Bronchial epithelial cell (primary cell): Measurements from ENCODE around the gene MYBBP1A. TPM values are rescaled to one million over a fixed set of nuclear protein-coding genes. Genes with fewer than 3 reads are reported as not detected.

Source experiments
- DNase-seq: peaks from one replicate; pipeline ENCODE4 v3.0.0-alpha.2; 2010; ENCODE audit warnings: low read depth
- FAIRE-seq: peaks from 2 replicates; lab custom pipeline; 2011; peaks lifted over from hg19 to GRCh38; lab: Jason Lieb, UNC
- H3K27me3 ChIP-seq: 2 replicates; pipeline ENCODE4 v1.5.1; 2011; ENCODE audit warnings: low read length; ENCODE audit not compliant: control insufficient read depth, insufficient read depth
- H3K36me3 ChIP-seq: 2 replicates; pipeline ENCODE4 v1.5.1; 2011; ENCODE audit warnings: low read length; ENCODE audit not compliant: control insufficient read depth, insufficient read depth
- H3K4me3 ChIP-seq: 2 replicates; pipeline ENCODE4 v1.5.1; 2011; ENCODE audit warnings: mild to moderate bottlenecking, low read depth, low read length, control low read depth
- CTCF ChIP-seq: IDR thresholded peaks from 2 replicates; pipeline ENCODE4 v1.5.1; 2011; ENCODE audit warnings: mild to moderate bottlenecking, moderate library complexity, low read length, control low read depth, inconsistent platforms; ENCODE audit not compliant: insufficient read depth, severe bottlenecking
- total RNA-seq: library from RNA; depleted of rRNA; stranded (reverse); fragments of >200 nt; gene quantifications from 2 replicates; pipeline ENCODE4 v1.2.1, GENCODE V29; 2014

MYBBP1A gene
- total RNA-seq, 1 donor from 2014 or later, result 60.6 TPM

- FAIRE-seq, result no peak
- Histone ChIP-seq H3K27me3 (peaks cover 21% of the 10 kb centered on the region), H3K36me3 (no peaks in the 10 kb centered on the region), H3K4me3 (no peak overlapping the region)
- TF ChIP-seq CTCF, result no peak
- no peak for DNase-seq
Observed at GRCh38 chr17:4503283-4504025, 51.7 kb downstream of the MYBBP1A start.

DNA sequence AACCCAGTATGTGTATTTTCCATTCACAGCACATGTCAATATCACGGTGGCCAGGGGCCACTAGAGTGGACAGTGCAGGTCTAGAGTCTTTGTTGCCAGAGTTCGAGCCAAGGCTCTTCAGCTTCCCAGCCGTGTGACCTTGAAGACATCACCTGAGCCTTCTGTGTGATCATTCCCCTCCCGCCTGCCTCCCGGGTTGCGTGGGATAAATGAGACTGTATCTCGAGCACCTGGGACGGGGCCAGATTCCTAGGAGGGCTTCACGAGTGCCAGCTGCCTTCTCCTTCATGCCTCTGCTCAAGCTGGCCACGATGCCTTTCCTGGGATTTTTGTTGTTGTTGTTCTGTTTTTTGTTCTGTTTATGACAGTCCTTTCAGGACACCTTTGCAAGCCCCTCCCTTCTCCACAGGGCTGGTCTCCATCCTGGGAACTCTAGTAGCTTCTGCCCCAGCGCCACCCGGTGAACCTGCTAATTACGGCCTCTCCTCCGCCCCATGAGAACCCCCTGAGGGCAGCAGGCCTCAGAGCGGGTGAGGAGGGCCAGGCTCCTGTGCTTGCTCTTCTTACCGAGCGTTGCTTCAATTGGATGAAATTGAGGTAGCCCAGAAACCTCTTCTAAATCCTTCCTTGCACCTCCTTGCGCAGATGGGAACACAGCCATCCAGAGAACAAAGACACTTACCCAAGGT, 52.6 kb downstream of the MYBBP1A start:
- FAIRE-seq, result no peak
- no peak overlapping the region for H3K4me3 ChIP-seq
- no peak for TF ChIP-seq CTCF

GRCh38 chr17:4501295-4501949, 53.8 kb downstream of the MYBBP1A start:
- no peaks in the 10 kb centered on the region for H3K36me3 ChIP-seq
- no peak for TF ChIP-seq CTCF
- H3K27me3 ChIP-seq, result peaks cover 19% of the 10 kb centered on the region
- FAIRE-seq (no peak), DNase-seq (no peak)
- H3K4me3 ChIP-seq, result no peak overlapping the region

More for the DNA sequence above, 52.6 kb downstream of the MYBBP1A start:
- H3K36me3 ChIP-seq, result no peaks in the 10 kb centered on the region
- peaks cover 19% of the 10 kb centered on the region for H3K27me3 ChIP-seq
- DNase-seq, result no peak

- no peak for TF ChIP-seq CTCF
- Histone ChIP-seq H3K4me3 (no peak overlapping the region), H3K27me3 (peaks cover 19% of the 10 kb centered on the region), H3K36me3 (no peaks in the 10 kb centered on the region)
- FAIRE-seq (no peak), DNase-seq (no peak)
Observed at GRCh38 chr17:4500191-4500571, 55.0 kb downstream of the MYBBP1A start.

DNA sequence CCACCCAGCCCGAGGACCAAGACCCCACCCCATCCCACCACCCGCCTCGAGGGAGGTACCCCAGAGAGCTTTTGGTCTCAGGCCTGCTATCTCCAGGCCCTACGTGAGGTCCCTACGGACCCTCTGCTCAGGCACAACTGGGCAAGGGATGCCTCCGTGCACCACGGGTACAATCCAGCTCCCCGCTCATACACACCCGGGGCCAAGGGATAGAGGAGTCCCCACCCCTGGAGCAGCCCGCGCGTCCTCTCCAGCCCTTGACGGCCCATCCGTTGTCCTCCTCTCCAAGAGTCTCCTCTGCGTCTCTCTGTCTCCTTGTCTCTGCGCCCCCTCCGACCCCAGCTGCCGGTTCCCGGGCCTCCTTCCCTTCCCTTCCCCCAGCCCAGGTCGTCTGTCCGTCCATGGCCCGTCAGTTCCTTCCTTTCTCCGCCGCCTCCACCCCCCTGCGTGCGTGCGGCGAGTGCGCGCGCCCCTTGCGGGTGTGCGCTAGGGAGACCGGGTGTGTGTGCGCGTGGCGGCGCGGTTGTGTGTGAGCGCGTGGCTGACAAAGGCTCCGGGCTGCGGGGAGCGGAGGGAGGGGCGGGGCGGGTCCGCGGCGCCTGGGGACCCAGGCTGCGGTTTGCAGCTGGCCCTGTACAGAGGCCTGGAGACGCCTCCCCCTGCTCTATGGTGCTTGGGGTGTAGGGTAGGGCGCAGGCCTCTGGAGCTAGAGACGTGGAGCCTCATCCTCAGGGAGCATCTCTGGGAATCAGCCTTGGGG, 55.6 kb downstream of the MYBBP1A start:
- no peak for FAIRE-seq
- DNase-seq, result no peak
- peaks cover 19% of the 10 kb centered on the region for H3K27me3 ChIP-seq
- no peaks in the 10 kb centered on the region for H3K36me3 ChIP-seq
- no peak for TF ChIP-seq CTCF
- H3K4me3 ChIP-seq, result no peak overlapping the region
